Body of pancreas (tissue), 4 donors: ENCODE measurements around the gene SNAPC5.

Source experiments
- CTCF ChIP-seq, 7 experiments: fragments of 450-650 bp in 4 of 7; fragments of 200-600 bp in 3 of 7; sonication (generic) in 3 of 7; IDR thresholded peaks; one replicate each; pipeline ENCODE4 v1.5.1; 2016 to 2019; ENCODE audit warnings: antibody characterized with exemption in 7 of 7
- POLR2A ChIP-seq, 3 donors: fragments of 450-650 bp; IDR thresholded peaks; one replicate each; pipeline ENCODE4 v1.6.1; 2016; ENCODE audit warnings: antibody characterized with exemption in 3 of 3, mild to moderate bottlenecking in 2 of 3

DNA sequence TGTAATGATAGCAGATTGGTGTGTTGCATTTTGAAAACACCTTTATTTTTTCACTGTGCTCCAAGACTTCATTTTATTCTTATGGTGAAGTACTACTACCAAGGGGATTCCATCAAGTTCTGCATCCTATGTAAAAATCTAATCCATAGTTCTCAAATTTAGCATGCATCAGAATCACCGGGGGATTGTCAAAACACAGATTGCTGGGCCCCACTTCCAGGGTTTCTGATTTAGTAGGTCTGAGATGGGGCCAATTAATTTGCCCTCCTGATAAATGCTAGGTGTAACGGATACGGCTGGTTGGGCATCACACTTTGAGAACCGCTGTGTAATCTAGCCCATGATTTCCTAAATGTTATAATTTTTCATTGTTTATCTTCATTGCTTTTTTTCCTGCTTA lies 8.3 kb upstream of the SNAPC5 start:
- TF ChIP-seq POLR2A (IDR thresholded peaks at IDR 0.05) = no peak
- TF ChIP-seq CTCF (IDR thresholded peaks at IDR 0.05) = no peak
